ENCODE results near the gene EDN2.

Gene EDN2

DNA sequence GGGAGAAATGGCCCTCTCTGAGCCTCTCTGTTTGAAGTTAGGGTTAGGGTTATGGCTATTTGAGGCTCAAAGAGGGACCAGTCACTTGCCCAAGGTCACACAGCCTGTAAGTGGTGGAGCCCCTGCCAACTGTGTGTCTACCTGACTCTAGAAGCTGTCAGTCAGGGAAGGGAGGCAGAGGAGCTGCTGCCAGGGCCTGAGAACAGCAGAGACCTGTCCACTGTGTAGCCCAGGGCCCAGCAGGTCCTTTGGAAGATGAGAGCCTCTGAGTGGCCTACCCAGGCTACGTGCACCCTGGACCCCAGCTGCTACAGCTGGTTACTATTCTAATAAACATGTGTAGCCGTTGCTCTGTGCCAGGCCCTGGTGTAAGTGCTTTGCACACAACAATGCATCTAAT lies 15.1 kb upstream of the EDN2 start:
- no peak overlapping the region for H3K27ac ChIP-seq (replicated peaks)
- DNase-seq (ENCODE audit: low read depth in 1 of 2, low spot score in 1 of 2) = no peak
- H3K4me3 ChIP-seq (replicated peaks; ENCODE audit: insufficient read depth, low read length) = no peak overlapping the region
- TF ChIP-seq GABPA (IDR thresholded peaks at IDR 0.05; ENCODE audit: low read depth) (no peak), POLR2AphosphoS5 (IDR thresholded peaks at IDR 0.05; ENCODE audit: low read depth) (no peak), SPI1 (IDR thresholded peaks at IDR 0.05; ENCODE audit: borderline replicate concordance, low read depth) (no peak)
- TF ChIP-seq, protein P1, sequence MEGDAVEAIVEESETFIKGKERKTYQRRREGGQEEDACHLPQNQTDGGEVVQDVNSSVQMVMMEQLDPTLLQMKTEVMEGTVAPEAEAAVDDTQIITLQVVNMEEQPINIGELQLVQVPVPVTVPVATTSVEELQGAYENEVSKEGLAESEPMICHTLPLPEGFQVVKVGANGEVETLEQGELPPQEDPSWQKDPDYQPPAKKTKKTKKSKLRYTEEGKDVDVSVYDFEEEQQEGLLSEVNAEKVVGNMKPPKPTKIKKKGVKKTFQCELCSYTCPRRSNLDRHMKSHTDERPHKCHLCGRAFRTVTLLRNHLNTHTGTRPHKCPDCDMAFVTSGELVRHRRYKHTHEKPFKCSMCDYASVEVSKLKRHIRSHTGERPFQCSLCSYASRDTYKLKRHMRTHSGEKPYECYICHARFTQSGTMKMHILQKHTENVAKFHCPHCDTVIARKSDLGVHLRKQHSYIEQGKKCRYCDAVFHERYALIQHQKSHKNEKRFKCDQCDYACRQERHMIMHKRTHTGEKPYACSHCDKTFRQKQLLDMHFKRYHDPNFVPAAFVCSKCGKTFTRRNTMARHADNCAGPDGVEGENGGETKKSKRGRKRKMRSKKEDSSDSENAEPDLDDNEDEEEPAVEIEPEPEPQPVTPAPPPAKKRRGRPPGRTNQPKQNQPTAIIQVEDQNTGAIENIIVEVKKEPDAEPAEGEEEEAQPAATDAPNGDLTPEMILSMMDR (IDR thresholded peaks at IDR 0.05; ENCODE audit: insufficient read depth, low read length) = no peak
- H3K27me3 ChIP-seq (ENCODE audit: insufficient read depth, poor library complexity, severe bottlenecking) = peaks cover 3% of the 10 kb centered on the region

- no peak for TF ChIP-seq POLR2AphosphoS5 (IDR thresholded peaks at IDR 0.05; ENCODE audit: low read depth)
- no peak for TF ChIP-seq SPI1 (IDR thresholded peaks at IDR 0.05; ENCODE audit: borderline replicate concordance, low read depth)
- TF ChIP-seq, protein P1 (IDR thresholded peaks at IDR 0.05; ENCODE audit: insufficient read depth, low read length) = no peak
- TF ChIP-seq REST (IDR thresholded peaks at IDR 0.05; ENCODE audit: insufficient replicate concordance, low read depth) = no peak
- no peak for TF ChIP-seq GABPA (IDR thresholded peaks at IDR 0.05; ENCODE audit: low read depth)
- DNase-seq (ENCODE audit: low read depth in 1 of 2, low spot score in 1 of 2) = no peak
- Histone ChIP-seq H3K4me3 (replicated peaks; ENCODE audit: insufficient read depth, low read length) (no peak overlapping the region), H3K27ac (replicated peaks) (no peak overlapping the region), H3K27me3 (ENCODE audit: insufficient read depth, poor library complexity, severe bottlenecking) (peaks cover 3% of the 10 kb centered on the region)
Measured at GRCh38 chr1:41498804-41499203, 14.3 kb upstream of the EDN2 start.

DNA sequence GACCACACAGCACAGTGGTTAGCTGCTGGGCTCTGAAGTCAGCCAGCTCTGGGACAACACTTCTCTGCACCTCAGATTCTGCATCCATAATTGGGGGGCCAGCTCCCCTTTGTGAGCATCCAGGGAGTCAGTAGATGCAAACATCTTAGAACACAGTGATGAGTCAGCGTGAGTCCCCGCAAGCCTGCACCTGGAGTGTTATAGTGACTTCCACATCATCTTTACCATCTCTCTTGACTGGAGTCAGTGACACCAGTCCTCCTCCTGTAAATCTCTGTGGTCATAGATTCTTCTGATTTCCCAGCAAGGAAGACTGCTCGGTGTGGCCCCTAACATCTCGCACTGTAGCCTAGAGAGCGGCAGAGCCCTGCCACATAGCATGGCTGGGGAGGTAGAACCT lies 13.9 kb upstream of the EDN2 start:
- H3K27me3 ChIP-seq (ENCODE audit: insufficient read depth, poor library complexity, severe bottlenecking) = peaks cover 3% of the 10 kb centered on the region
- no peak for DNase-seq (ENCODE audit: low read depth in 1 of 2, low spot score in 1 of 2)
- H3K27ac ChIP-seq (replicated peaks) = no peak overlapping the region
- no peak for TF ChIP-seq GABPA (IDR thresholded peaks at IDR 0.05; ENCODE audit: low read depth)
- no peak for TF ChIP-seq REST (IDR thresholded peaks at IDR 0.05; ENCODE audit: insufficient replicate concordance, low read depth)
- H3K4me3 ChIP-seq (replicated peaks; ENCODE audit: insufficient read depth, low read length) = no peak overlapping the region

- H3K4me3 ChIP-seq (replicated peaks; ENCODE audit: insufficient read depth, low read length) = no peak overlapping the region
- H3K27me3 ChIP-seq (ENCODE audit: insufficient read depth, poor library complexity, severe bottlenecking) = peaks cover 3% of the 10 kb centered on the region
- H3K27ac ChIP-seq (replicated peaks) = no peak overlapping the region
- no peak for DNase-seq (ENCODE audit: low read depth in 1 of 2, low spot score in 1 of 2)
- no peak for TF ChIP-seq POLR2AphosphoS5 (IDR thresholded peaks at IDR 0.05; ENCODE audit: low read depth)
- TF ChIP-seq SPI1 (IDR thresholded peaks at IDR 0.05; ENCODE audit: borderline replicate concordance, low read depth) = no peak
- TF ChIP-seq GABPA (IDR thresholded peaks at IDR 0.05; ENCODE audit: low read depth) = no peak
- TF ChIP-seq REST (IDR thresholded peaks at IDR 0.05; ENCODE audit: insufficient replicate concordance, low read depth) = no peak
- TF ChIP-seq, protein P1 (IDR thresholded peaks at IDR 0.05; ENCODE audit: insufficient read depth, low read length) = no peak
Measured at GRCh38 chr1:41497461-41498030, 13.1 kb upstream of the EDN2 start.

Data from HL-60 (cell line).